GM12878 (cell line): ENCODE measurements around the gene ARHGEF1. TPM values are rescaled to one million over a fixed set of nuclear protein-coding genes. Genes with fewer than 3 reads are reported as not detected.

Source experiments
- BACH1 ChIP-seq: fragments of 450-650 bp; IDR thresholded peaks from 2 replicates; pipeline ENCODE4 v1.6.1; 2017; ENCODE audit warnings: mild to moderate bottlenecking, borderline replicate concordance
- BMI1 ChIP-seq: fragments of 450-650 bp; IDR thresholded peaks from 2 replicates; pipeline ENCODE4 v1.6.1; 2016; ENCODE audit warnings: mild to moderate bottlenecking, moderate library complexity, borderline replicate concordance
- CUX1 ChIP-seq: IDR thresholded peaks from 2 replicates; pipeline ENCODE4 v1.6.1; 2012; ENCODE audit warnings: improper control_type of control experiment, low read depth, low read length; ENCODE audit not compliant: insufficient replicate concordance
- ETV6 ChIP-seq, 2 experiments: fragments of 450-650 bp in 1 of 2; IDR thresholded peaks in 1 of 2; conservative IDR thresholded peaks in 1 of 2; 2 replicates each; pipeline ENCODE4 v1.6.1; 2014; ENCODE audit warnings: antibody characterized with exemption in 1 of 2, borderline replicate concordance in 1 of 2, low read depth in 1 of 2, mild to moderate bottlenecking in 1 of 2, moderate library complexity in 1 of 2
- IRF5 ChIP-seq: fragments of 450-650 bp; IDR thresholded peaks from 2 replicates; pipeline ENCODE4 v1.6.1; 2017; ENCODE audit warnings: borderline replicate concordance
- JUNB ChIP-seq: IDR thresholded peaks from 2 replicates; pipeline ENCODE4 v1.6.1; 2016; ENCODE audit warnings: antibody characterized with exemption, mild to moderate bottlenecking
- LARP7 ChIP-seq: fragments of 450-650 bp; IDR thresholded peaks from 2 replicates; pipeline ENCODE4 v1.6.1; 2017; ENCODE audit warnings: mild to moderate bottlenecking
- MEF2B ChIP-seq: fragments of 450-650 bp; IDR thresholded peaks from 2 replicates; pipeline ENCODE4 v1.6.1; 2018; ENCODE audit warnings: mild to moderate bottlenecking, moderate library complexity; ENCODE audit not compliant: partially characterized antibody, poor library complexity, severe bottlenecking
- MLLT1 ChIP-seq: fragments of 450-650 bp; IDR thresholded peaks from 2 replicates; pipeline ENCODE4 v1.6.1; 2016; ENCODE audit warnings: mild to moderate bottlenecking
- MTA2 ChIP-seq: fragments of 450-650 bp; IDR thresholded peaks from 2 replicates; pipeline ENCODE4 v1.6.1; 2016; ENCODE audit warnings: low read depth, mild to moderate bottlenecking, moderate library complexity
- NR2C2 ChIP-seq: IDR thresholded peaks from 2 replicates; pipeline ENCODE4 v1.6.1; 2011; ENCODE audit warnings: borderline replicate concordance, low read depth; ENCODE audit not compliant: control insufficient read depth, insufficient read length
- PAX8 ChIP-seq: fragments of 450-650 bp; IDR thresholded peaks from 2 replicates; pipeline ENCODE4 v1.6.1; 2017; ENCODE audit warnings: mild to moderate bottlenecking, moderate library complexity
- POLR2AphosphoS2 ChIP-seq: IDR thresholded peaks from 2 replicates; pipeline ENCODE4 v1.6.1; 2011; ENCODE audit warnings: low read depth, mild to moderate bottlenecking, low read length, improper control_type of control experiment, moderate library complexity
- RELB ChIP-seq: fragments of 450-650 bp; IDR thresholded peaks from 2 replicates; pipeline ENCODE4 v1.6.1; 2017; ENCODE audit warnings: low read depth, mild to moderate bottlenecking, moderate library complexity
- TARDBP ChIP-seq: IDR thresholded peaks from 2 replicates; pipeline ENCODE4 v1.6.1; 2016; ENCODE audit warnings: borderline replicate concordance
- YY1 ChIP-seq: IDR thresholded peaks from 2 replicates; pipeline ENCODE4 v1.6.1; 2011; ENCODE audit warnings: low read depth, mild to moderate bottlenecking, low read length
- ZNF384 ChIP-seq: IDR thresholded peaks from 2 replicates; pipeline ENCODE4 v1.6.1; 2012; ENCODE audit warnings: low read depth, mild to moderate bottlenecking, low read length, improper control_type of control experiment, borderline replicate concordance
- ZSCAN29 ChIP-seq: fragments of 450-650 bp; IDR thresholded peaks from 2 replicates; pipeline ENCODE4 v1.6.1; 2017; ENCODE audit warnings: mild to moderate bottlenecking, moderate library complexity
- polyA plus RNA-seq, 11 experiments: library from polyadenylated mRNA; depleted of rRNA in 4 of 11; unstranded in 6 of 11; stranded (reverse) in 5 of 11; fragments of >200 nt; fragmentation: Nextera tagmentation in 4 of 11; fragmentation: Illumina TruSeq in 1 of 11; extraction: Ambion mirVana in 4 of 11; extraction: Trizol in 1 of 11; gene quantifications; 1 replicate in 1 of 11; 2 replicates in 10 of 11; pipeline versions ENCODE4 v1.2.1 to v1.2.3, GENCODE V29; 2011 to 2016; ENCODE audit warnings: inconsistent platforms in 2 of 11, missing spikeins in 2 of 11, low read depth in 1 of 11
- total RNA-seq, 4 experiments: library from RNA; depleted of rRNA in 3 of 4; stranded (reverse); fragments of >200 nt in 3 of 4; fragmentation: Illumina TruSeq in 1 of 4; extraction: Trizol in 1 of 4; gene quantifications; 2 replicates each; pipeline versions ENCODE4 v1.2.1 to v1.2.3, GENCODE V29; 2013 to 2021

The ARHGEF1 gene
- total and polyA plus RNA-seq, 10 of the 15 experiments (the other 5 are each of a cell fraction or from before 2014, with no cell fraction given), result 1.2 to 207 (median 53.9) TPM

- no peak for TF ChIP-seq BMI1
- TF ChIP-seq ZSCAN29, result no peak
- TF ChIP-seq LARP7, result 0 out of 2 replicates have a peak, but pooled peaks have one; percentile 34
- TF ChIP-seq MTA2, result 0 out of 2 replicates have a peak, but pooled peaks have one; percentile 10
- TF ChIP-seq MEF2B, result no peak
- no peak for TF ChIP-seq CUX1
- no peak for TF ChIP-seq PAX8
- TF ChIP-seq ZNF384, result no peak
- TF ChIP-seq POLR2AphosphoS2, result peak; percentile 94
- no peak; the same call in 1 of the 2 replicates for TF ChIP-seq BACH1
- no peak for TF ChIP-seq NR2C2
- no peak for TF ChIP-seq JUNB
- 0 out of 2 replicates have a peak, but pooled peaks have one; percentile 40 for TF ChIP-seq TARDBP
- TF ChIP-seq YY1, result no peak
- TF ChIP-seq ETV6 (conservative IDR thresholded peaks at IDR 0.05 in 1 of 2, IDR thresholded peaks at IDR 0.05 in 1 of 2; ENCODE audit: borderline replicate concordance in 1 of 2, low read depth in 1 of 2), result peak in 1 of 2 experiments; percentile 47; a peak in 2 of 4 replicates
- peak; percentile 58 for TF ChIP-seq MLLT1
- no peak for TF ChIP-seq RELB
- TF ChIP-seq IRF5, result no peak
Measured at GRCh38 chr19:41882568-41883462, at the start of gene ARHGEF1 (continued).
